Astrocyte of the spinal cord (primary cell): Measurements from ENCODE around the gene NXPE3.

ENCODE experiments used
- DNase-seq: peaks from one replicate; pipeline ENCODE4 v3.0.0; 2011; ENCODE audit warnings: low read depth, low spot score
- H3K4me3 ChIP-seq: 2 replicates; pipeline ENCODE4 v1.5.1; 2011; ENCODE audit warnings: low read depth, mild to moderate bottlenecking, low read length, moderate library complexity
- CTCF ChIP-seq: IDR thresholded peaks from 2 replicates; pipeline ENCODE4 v1.5.1; 2012; ENCODE audit warnings: low read depth, mild to moderate bottlenecking, low read length, inconsistent platforms
- in situ Hi-C: cut with HindIII; loops from 2 replicates; pipeline ENCODE4 v1.10.0; 2017; ENCODE audit warnings: low sequenced_read_pairs

The NXPE3 gene

DNA sequence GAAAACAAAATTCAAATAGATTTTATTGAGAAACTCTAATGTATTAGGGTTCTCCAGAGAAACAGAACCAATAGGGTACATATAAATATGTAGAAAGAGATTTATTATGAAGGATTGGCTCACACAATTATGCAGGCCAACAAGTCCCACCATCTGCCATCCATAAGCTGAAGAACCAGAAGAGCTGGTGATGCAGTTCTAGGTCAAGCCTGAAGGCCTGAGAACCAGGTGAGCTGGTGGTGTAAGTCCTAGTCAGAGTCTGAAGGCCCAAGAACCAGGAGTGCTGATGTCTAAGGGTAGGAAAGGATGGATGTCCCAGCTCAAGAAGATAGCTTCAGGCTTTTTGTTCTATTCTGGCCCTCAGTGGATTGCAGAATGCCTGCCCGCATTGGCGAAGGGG is 67.7 kb downstream of the NXPE3 start:
- TF ChIP-seq CTCF = no peak
- DNase-seq = no peak
- H3K4me3 ChIP-seq = no peak overlapping the region
- in situ Hi-C loops = no loop called here

- in situ Hi-C loops = no loop called here
Observed at GRCh38 chr3:101847328-101847727, 68.3 kb downstream of the NXPE3 start.

GRCh38 chr3:101848326-101848725 is 69.3 kb downstream of the NXPE3 start:
- no peak for DNase-seq
- H3K4me3 ChIP-seq = no peak overlapping the region
- in situ Hi-C loops = no loop called here
- TF ChIP-seq CTCF = no peak

More at GRCh38 chr3:101847328-101847727, 68.3 kb downstream of the NXPE3 start:
- no peak for DNase-seq
- no peak overlapping the region for H3K4me3 ChIP-seq
- no peak for TF ChIP-seq CTCF

DNA sequence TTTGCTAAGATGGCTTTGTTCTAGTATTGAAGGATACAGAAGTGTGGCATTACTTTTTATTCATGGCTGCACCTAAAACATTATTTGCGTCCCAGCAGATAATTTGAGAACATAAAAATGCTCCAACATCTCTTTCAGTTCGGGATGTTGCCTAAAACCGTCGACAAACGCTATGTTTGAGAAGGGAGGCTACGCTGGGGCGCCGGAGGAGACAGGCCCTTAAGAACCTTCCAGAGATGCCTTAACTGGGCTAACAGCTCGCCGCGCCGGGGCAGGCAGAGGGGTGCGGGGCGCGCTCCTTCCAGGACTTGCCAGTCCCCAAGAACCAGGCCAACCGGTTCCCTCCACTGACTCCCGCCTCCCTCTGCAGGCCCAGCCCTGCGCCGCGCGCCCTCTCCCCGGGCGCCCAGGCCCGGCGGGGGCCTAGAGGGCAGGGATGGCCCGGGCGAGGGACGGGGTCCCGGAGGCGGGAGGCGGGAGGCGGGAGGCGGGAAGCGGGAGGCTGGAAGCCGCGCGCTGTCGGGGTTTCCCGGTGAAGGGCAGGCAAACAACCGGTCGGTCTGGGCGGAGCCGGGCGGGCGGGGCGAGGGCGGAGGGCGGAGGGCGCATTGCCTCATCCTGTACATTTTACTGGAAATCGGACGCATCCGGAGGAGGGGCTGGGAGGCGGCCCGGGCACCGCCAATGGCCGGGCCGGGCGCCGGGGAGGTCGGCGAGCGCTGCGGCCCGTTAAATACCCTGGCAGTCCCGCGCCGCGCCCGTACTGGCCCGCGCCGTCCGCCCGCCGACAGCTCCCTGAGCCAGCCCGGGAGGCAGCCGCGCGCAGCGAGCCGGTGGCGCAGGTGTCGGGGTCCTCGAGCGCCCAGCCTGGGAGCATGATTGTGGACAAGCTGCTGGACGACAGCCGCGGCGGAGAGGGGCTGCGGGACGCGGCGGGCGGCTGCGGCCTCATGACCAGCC is 70.0 kb downstream of the NXPE3 start, which contains the start of gene NFKBIZ:
Gene NFKBIZ, plus strand, starts transcription at position 761 of the 960 bp plus-strand sequence. Its CDS starts 115 bp downstream, at position 876.
- TF ChIP-seq CTCF = no peak
- DNase-seq = peak; percentile 97
- in situ Hi-C loops = no loop called here
- peak within 1 kb of the TSS; percentile 75 for H3K4me3 ChIP-seq

DNA sequence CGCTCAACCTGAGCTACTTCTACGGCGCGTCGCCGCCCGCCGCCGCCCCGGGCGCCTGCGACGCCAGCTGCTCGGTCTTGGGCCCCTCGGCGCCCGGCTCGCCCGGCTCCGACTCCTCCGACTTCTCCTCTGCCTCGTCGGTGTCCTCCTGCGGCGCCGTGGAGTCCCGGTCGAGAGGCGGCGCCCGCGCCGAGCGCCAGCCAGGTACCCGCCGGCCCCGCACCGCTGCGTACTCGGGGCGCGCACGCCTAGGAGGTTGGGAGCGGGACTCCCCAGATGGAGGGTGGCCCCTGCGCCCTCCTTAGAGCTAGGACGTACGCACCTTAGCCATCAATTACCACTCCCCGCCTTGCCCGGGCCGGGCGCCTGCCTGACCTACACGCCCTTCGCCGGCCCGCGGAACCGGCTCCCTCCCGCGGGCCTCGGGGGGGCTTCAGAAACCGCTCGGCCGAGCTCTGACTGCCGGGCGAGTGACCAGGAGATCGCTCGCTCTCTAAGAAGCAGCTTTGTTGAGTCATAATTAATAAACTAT is 70.8 kb downstream of the NXPE3 start:
- H3K4me3 ChIP-seq = peak overlapping the region; percentile 75
- no peak for DNase-seq
- TF ChIP-seq CTCF = no peak
- in situ Hi-C loops = no loop called here

DNA sequence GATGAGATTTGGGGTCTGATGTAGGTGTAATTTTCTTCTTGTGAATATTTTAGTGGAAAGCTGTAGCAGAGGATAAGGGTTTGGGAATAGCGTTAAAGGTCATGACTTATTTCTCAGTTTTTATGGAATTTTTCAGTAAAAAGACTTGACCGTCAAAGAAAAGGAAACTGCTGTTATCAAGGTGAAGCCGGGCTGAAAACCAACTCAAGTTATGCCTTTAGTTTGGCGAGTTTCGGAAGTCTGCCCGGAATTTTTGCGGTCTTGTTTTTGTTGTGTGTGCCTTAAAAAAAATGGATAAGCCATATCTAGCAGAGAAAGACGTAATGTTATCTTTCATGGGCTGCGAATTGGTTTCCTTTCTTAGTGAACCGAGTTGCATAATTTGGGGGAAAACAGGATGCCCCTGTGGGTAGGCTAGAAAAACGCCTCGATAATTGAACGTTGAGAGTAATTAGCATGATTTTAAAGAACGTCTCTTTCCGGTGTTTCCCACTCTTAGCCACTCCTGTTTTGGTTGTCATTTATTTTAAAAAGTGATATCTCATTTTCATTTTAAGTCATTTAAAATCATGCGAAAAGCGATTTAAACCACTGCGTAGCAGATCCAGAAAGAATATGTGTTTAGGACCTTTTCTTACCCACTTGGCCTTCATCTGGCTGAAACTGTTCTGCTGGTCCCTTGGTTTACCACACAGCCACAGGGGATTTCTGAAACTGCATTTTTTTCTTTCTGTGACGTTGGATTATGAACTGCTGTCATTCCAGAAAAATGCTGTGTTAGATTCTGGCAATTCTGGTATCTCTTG is 71.4 kb downstream of the NXPE3 start:
- peak overlapping the region; percentile 75 for H3K4me3 ChIP-seq
- TF ChIP-seq CTCF = no peak
- peak; percentile 80 for DNase-seq
- in situ Hi-C loops = no loop called here
